Measurements from ENCODE around the gene TAGAP. TPM values are rescaled to one million over a fixed set of nuclear protein-coding genes. Genes with fewer than 3 reads are reported as not detected.

The TAGAP gene
- total RNA-seq, 1 experiment from 2014 or later, result 0.13 TPM

DNA sequence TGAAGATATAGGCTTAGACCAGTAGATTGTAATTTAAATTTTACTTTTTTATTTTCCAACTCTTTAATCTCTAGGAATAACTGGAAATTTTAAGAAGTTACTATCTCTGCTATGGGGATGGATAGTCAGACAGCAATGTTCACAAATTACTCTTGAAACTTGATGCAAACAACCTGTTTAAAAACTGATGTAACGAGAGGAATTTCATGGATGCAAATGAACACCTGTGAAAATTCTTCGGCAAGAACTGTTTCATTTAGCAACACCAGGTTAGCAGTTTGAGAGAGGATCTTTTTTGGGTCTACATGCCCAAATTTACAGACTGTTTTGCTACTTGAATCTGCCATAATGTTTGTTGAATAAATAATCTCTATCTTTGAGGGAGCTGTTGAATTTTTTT lies 24.8 kb downstream of the TAGAP start:
- Histone ChIP-seq H3K9me3 (ENCODE audit: control insufficient read depth, insufficient read depth, low read depth, low read length) (no peaks in the 10 kb centered on the region), H3K27me3 (ENCODE audit: control insufficient read depth, insufficient read depth, low read length) (no peaks in the 10 kb centered on the region), H3K4me1 (ENCODE audit: control insufficient read depth, insufficient read depth, low read length) (no peaks in the 10 kb centered on the region), H3K36me3 (ENCODE audit: control insufficient read depth, insufficient read depth, low read length) (no peaks in the 10 kb centered on the region), H3K4me3 (ENCODE audit: low read depth in 2 of 2, low read length in 2 of 2) (no peak overlapping the region), H3K27ac (ENCODE audit: low read length) (no peak overlapping the region)
- no TSS peak for BruUV-seq (replicated peaks)
- in situ Hi-C loops (cut with HindIII; ENCODE audit: low pct_unique_long_range_greater_than_20kb, low sequenced_read_pairs), result no loop called here
- intact Hi-C loops (cut with micrococcal nuclease; ENCODE audit: unreplicated experiment), result no loop called here
- no peak for ATAC-seq
- ChIA-PET CTCF (no interaction called here), POLR2A (no interaction called here)
- TF ChIP-seq POLR2AphosphoS5 (IDR thresholded peaks at IDR 0.05; ENCODE audit: low read depth, low read length) (no peak), SIN3A (IDR thresholded peaks at IDR 0.05; ENCODE audit: borderline replicate concordance, insufficient read depth, low read depth, low read length) (no peak), TCF7L2 (IDR thresholded peaks at IDR 0.05; ENCODE audit: low read depth, low read length) (no peak), REST (IDR thresholded peaks at IDR 0.05; ENCODE audit: insufficient read depth in 1 of 2, low read depth in 2 of 2, low read length in 1 of 2) (no peak)
- TF ChIP-seq, protein P1, sequence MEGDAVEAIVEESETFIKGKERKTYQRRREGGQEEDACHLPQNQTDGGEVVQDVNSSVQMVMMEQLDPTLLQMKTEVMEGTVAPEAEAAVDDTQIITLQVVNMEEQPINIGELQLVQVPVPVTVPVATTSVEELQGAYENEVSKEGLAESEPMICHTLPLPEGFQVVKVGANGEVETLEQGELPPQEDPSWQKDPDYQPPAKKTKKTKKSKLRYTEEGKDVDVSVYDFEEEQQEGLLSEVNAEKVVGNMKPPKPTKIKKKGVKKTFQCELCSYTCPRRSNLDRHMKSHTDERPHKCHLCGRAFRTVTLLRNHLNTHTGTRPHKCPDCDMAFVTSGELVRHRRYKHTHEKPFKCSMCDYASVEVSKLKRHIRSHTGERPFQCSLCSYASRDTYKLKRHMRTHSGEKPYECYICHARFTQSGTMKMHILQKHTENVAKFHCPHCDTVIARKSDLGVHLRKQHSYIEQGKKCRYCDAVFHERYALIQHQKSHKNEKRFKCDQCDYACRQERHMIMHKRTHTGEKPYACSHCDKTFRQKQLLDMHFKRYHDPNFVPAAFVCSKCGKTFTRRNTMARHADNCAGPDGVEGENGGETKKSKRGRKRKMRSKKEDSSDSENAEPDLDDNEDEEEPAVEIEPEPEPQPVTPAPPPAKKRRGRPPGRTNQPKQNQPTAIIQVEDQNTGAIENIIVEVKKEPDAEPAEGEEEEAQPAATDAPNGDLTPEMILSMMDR (IDR thresholded peaks at IDR 0.05), result no peak
- no peak for DNase-seq (ENCODE audit: low read depth, low spot score)

DNA sequence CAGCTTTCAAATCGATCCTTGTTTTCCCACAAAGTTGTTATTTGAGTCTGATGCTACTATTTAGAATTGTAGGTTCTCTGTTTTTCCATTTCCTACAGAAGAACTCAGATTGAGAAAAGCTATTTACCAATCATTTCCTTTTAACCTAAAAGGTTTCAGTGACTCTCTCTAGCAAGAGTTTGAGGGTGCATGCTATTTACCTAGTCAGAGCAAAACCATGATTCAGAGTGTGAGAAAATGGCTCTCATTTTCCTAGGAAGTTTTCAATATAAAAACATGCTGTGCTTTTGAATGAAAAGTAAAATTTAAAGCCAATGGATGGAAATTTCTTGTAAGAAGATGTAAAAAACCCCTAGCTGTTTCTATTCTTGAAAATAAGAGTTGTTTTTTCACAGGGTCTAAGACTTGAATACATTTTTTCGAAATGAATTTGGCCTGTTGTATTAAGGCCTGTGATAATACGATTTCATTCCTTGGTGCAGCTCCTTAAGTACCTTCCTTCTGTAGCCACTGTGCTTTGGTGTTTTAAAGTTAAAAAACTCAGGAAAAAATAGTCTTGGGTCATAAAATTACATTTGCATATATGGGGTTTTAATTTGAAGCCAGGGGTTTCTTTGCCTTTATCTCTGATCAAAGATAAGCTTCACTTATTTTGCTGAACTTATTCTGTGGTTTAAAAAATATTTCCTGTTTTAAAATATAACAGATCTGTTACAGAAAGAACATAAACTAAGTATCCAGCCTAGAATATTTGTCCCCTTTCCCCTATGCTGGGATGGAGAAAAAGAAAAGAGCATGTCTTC lies 26.8 kb downstream of the TAGAP start:
- Histone ChIP-seq H3K4me1 (ENCODE audit: control insufficient read depth, insufficient read depth, low read length) (no peaks in the 10 kb centered on the region), H3K36me3 (ENCODE audit: control insufficient read depth, insufficient read depth, low read length) (no peaks in the 10 kb centered on the region), H3K4me3 (ENCODE audit: low read depth in 2 of 2, low read length in 2 of 2) (no peak overlapping the region), H3K9me3 (ENCODE audit: control insufficient read depth, insufficient read depth, low read depth, low read length) (no peaks in the 10 kb centered on the region), H3K27me3 (ENCODE audit: control insufficient read depth, insufficient read depth, low read length) (no peaks in the 10 kb centered on the region), H3K27ac (ENCODE audit: low read length) (no peak overlapping the region)
- TF ChIP-seq REST (IDR thresholded peaks at IDR 0.05; ENCODE audit: insufficient read depth in 1 of 2, low read depth in 2 of 2, low read length in 1 of 2) (no peak), SIN3A (IDR thresholded peaks at IDR 0.05; ENCODE audit: borderline replicate concordance, insufficient read depth, low read depth, low read length) (no peak), TCF7L2 (IDR thresholded peaks at IDR 0.05; ENCODE audit: low read depth, low read length) (no peak), POLR2AphosphoS5 (IDR thresholded peaks at IDR 0.05; ENCODE audit: low read depth, low read length) (no peak)
- TF ChIP-seq, protein P1 (IDR thresholded peaks at IDR 0.05), result no peak
- DNase-seq (ENCODE audit: low read depth, low spot score), result no peak
- CTCF ChIA-PET, result no interaction called here
- no peak for ATAC-seq
- no TSS peak for BruUV-seq (replicated peaks)
- intact Hi-C loops (cut with micrococcal nuclease; ENCODE audit: unreplicated experiment) (no loop called here), in situ Hi-C loops (cut with HindIII; ENCODE audit: low pct_unique_long_range_greater_than_20kb, low sequenced_read_pairs) (no loop called here)
- POLR2A ChIA-PET, result no interaction called here
